ENCODE measurements around the gene TTF1.

The TTF1 gene

DNA sequence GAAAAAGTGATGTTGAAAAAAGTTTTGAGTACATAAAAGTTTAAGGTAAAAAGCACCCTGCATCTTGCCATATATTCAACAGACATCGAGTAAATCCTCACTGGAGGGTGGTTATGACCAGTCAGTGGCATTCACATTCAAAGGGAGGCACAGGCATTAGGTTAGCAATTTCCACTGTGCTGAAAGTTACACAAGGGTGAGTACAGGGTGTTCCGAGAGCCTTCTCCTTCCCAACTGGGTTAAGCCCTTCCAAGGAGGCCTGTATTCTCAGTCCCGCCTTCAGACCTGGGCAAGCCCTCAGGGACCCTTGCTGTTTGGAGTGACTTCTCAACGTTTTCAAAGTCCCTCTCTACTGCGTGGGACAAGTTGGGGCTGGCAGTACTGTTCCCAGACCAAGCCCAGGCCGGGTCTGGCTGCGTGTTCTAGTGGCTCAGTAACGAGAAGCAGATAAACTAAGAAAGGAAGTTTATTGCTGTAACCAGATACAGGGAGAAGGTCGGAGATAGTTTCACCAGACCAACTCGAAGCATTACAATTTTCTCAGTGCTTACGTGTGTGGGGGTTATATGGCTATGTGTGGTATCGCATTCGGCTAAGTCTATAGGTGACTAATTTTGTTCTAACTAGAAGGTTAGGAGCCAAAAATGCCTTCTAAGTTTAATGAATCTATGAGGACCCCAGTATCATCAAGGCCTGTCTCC lies 38.9 kb downstream of the TTF1 start:
- no peak overlapping the region for H3K27ac ChIP-seq (ENCODE audit: low read length)
- H3K4me1 ChIP-seq (ENCODE audit: control insufficient read depth, insufficient read depth, low read length): no peaks in the 10 kb centered on the region
- no peak overlapping the region for H3K9ac ChIP-seq (ENCODE audit: low read length in 2 of 2)
- H3K36me3 ChIP-seq (ENCODE audit: control insufficient read depth in 2 of 2, insufficient read depth in 2 of 2, low read length in 2 of 2): no peaks in the 10 kb centered on the region
- H3K27me3 ChIP-seq (ENCODE audit: control insufficient read depth in 1 of 2, insufficient read depth in 2 of 2, low read length in 2 of 2): no peaks in the 10 kb centered on the region
- no peak overlapping the region for H3K4me3 ChIP-seq (ENCODE audit: low read length in 2 of 2)
- H3K9me3 ChIP-seq (ENCODE audit: control insufficient read depth in 2 of 2, low read length in 2 of 2): no peaks in the 10 kb centered on the region

DNA sequence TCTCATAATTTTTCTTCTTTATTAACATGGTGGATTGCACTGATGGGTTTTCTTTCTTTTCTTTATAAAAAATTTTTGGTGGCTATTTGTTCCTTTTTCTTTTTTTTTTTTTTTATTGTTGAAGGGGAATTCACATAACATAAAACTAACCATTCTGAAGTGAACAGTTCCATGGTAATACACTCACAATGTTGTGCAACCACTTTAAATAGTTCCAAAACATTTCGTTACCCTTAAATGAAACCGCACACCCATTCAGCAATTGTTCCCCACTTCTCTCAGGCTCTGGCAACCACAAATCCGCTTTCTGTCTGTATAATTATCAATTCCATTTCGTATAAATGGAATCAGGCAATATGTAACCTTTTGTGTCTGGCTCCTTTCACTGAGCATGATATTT lies 40.2 kb downstream of the TTF1 start:
- Histone ChIP-seq H3K9ac (ENCODE audit: low read length in 2 of 2) (no peak overlapping the region), H3K4me1 (ENCODE audit: control insufficient read depth, insufficient read depth, low read length) (no peaks in the 10 kb centered on the region), H3K27me3 (ENCODE audit: control insufficient read depth in 1 of 2, insufficient read depth in 2 of 2, low read length in 2 of 2) (no peaks in the 10 kb centered on the region), H3K36me3 (ENCODE audit: control insufficient read depth in 2 of 2, insufficient read depth in 2 of 2, low read length in 2 of 2) (no peaks in the 10 kb centered on the region), H3K27ac (ENCODE audit: low read length) (no peak overlapping the region), H3K4me3 (ENCODE audit: low read length in 2 of 2) (no peak overlapping the region), H3K9me3 (ENCODE audit: control insufficient read depth in 2 of 2, low read length in 2 of 2) (no peaks in the 10 kb centered on the region)

DNA sequence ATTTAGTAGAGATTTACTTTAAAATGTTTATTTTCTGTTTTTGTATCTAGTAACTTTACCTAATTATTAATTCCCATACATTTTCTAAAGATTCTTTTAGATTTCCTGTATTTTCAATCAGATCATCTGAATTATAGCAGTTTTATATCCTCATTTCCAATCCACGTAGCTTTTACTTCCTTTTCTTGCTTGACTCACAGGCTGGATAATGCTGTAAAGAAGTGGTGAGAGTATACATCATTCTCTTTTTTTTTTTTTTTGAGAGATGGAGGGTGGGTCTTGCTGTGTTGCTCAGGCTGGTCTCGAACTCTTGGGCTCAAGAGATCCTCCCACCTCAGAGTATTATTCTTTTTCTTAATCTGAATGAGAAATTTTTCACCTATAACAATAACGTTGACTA lies 40.7 kb downstream of the TTF1 start:
- Histone ChIP-seq H3K27me3 (ENCODE audit: control insufficient read depth in 1 of 2, insufficient read depth in 2 of 2, low read length in 2 of 2) (no peaks in the 10 kb centered on the region), H3K9me3 (ENCODE audit: control insufficient read depth in 2 of 2, low read length in 2 of 2) (no peaks in the 10 kb centered on the region), H3K9ac (ENCODE audit: low read length in 2 of 2) (no peak overlapping the region), H3K27ac (ENCODE audit: low read length) (no peak overlapping the region), H3K36me3 (ENCODE audit: control insufficient read depth in 2 of 2, insufficient read depth in 2 of 2, low read length in 2 of 2) (no peaks in the 10 kb centered on the region), H3K4me3 (ENCODE audit: low read length in 2 of 2) (no peak overlapping the region), H3K4me1 (ENCODE audit: control insufficient read depth, insufficient read depth, low read length) (no peaks in the 10 kb centered on the region)

DNA sequence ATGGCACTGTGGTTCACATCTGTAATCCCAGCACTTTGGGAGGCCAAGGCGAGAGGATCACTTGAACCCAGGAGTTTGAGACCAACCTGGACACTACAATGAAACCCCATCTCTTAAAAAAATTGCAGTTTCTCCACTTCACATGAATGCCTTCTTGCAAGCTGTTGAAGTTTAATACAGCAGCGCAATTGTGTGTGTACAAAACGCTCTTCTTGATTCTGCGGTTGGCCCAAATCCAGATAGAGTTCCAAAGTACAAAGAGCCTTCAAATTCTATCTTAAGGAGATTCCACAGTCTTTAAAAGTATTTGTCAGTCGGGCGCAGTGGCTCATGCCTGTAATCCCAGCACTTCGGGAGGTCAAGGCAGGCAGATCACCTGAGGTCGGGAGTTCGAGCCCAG lies 42.6 kb downstream of the TTF1 start:
- H3K36me3 ChIP-seq (ENCODE audit: control insufficient read depth in 2 of 2, insufficient read depth in 2 of 2, low read length in 2 of 2): no peaks in the 10 kb centered on the region
- no peak overlapping the region for H3K27ac ChIP-seq (ENCODE audit: low read length)
- no peak overlapping the region for H3K4me3 ChIP-seq (ENCODE audit: low read length in 2 of 2)
- H3K4me1 ChIP-seq (ENCODE audit: control insufficient read depth, insufficient read depth, low read length): no peaks in the 10 kb centered on the region
- no peaks in the 10 kb centered on the region for H3K27me3 ChIP-seq (ENCODE audit: control insufficient read depth in 1 of 2, insufficient read depth in 2 of 2, low read length in 2 of 2)
- H3K9ac ChIP-seq (ENCODE audit: low read length in 2 of 2): no peak overlapping the region
- H3K9me3 ChIP-seq (ENCODE audit: control insufficient read depth in 2 of 2, low read length in 2 of 2): no peaks in the 10 kb centered on the region

GRCh38 chr9:132357764-132358163 lies 48.9 kb downstream of the TTF1 start:
- H3K4me1 ChIP-seq (ENCODE audit: control insufficient read depth, insufficient read depth, low read length): peaks cover 17% of the 10 kb centered on the region
- no peaks in the 10 kb centered on the region for H3K27me3 ChIP-seq (ENCODE audit: control insufficient read depth in 1 of 2, insufficient read depth in 2 of 2, low read length in 2 of 2)
- no peaks in the 10 kb centered on the region for H3K9me3 ChIP-seq (ENCODE audit: control insufficient read depth in 2 of 2, low read length in 2 of 2)
- H3K27ac ChIP-seq (ENCODE audit: low read length): no peak overlapping the region
- H3K4me3 ChIP-seq (ENCODE audit: low read length in 2 of 2): no peak overlapping the region
- no peak overlapping the region for H3K9ac ChIP-seq (ENCODE audit: low read length in 2 of 2)
- peaks cover 4 to 5% of the 10 kb centered on the region in 2 donors for H3K36me3 ChIP-seq (ENCODE audit: control insufficient read depth in 2 of 2, insufficient read depth in 2 of 2, low read length in 2 of 2)

DNA sequence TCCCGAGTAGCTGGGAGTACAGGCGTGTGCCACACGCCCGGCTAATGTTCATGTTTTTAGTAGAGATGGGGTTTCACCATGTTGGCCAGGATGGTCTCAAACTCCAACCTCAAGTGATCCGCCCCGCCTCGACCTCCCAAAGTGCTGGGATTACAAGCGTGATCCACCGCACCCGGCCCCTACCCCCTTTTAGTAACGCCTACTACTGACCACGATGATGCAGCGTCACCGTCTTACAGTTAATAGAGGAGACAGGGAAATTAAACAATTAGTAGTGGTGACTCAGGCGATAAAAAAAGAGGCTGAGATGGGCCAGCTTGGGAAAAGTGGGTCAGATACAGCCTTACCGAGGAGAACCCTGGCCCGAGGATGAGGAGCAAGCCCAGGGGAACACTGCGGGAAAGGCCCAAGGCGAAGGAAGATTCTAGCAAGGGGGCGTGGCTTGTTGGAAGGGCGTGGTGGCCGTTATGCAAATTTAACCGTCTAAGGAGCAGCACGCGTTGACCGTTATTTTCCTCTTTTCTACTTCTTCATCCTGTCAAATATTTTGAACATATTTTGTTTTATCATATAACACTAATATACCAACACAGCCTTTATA lies 50.2 kb downstream of the TTF1 start:
- Histone ChIP-seq H3K27me3 (ENCODE audit: control insufficient read depth in 1 of 2, insufficient read depth in 2 of 2, low read length in 2 of 2) (no peaks in the 10 kb centered on the region), H3K36me3 (ENCODE audit: control insufficient read depth in 2 of 2, insufficient read depth in 2 of 2, low read length in 2 of 2) (peaks cover 11 to 13% of the 10 kb centered on the region in 2 donors), H3K27ac (ENCODE audit: low read length) (no peak overlapping the region), H3K9ac (ENCODE audit: low read length in 2 of 2) (no peak overlapping the region), H3K4me3 (ENCODE audit: low read length in 2 of 2) (no peak overlapping the region), H3K4me1 (ENCODE audit: control insufficient read depth, insufficient read depth, low read length) (peaks cover 20% of the 10 kb centered on the region), H3K9me3 (ENCODE audit: control insufficient read depth in 2 of 2, low read length in 2 of 2) (no peaks in the 10 kb centered on the region)

GRCh38 chr9:132354637-132355355 lies 51.8 kb downstream of the TTF1 start, which contains the start of gene SETX:
Gene SETX (minus strand): TSS chr9:132354986. CDS start chr9:132349428, 5,558 bp downstream.
- Histone ChIP-seq H3K9ac (ENCODE audit: low read length in 2 of 2) (peak within 1 kb of the TSS; percentile 91 to 93), H3K36me3 (ENCODE audit: control insufficient read depth in 2 of 2, insufficient read depth in 2 of 2, low read length in 2 of 2) (peaks cover 12 to 13% of the 10 kb centered on the region in 2 donors), H3K9me3 (ENCODE audit: control insufficient read depth in 2 of 2, low read length in 2 of 2) (no peaks in the 10 kb centered on the region), H3K27ac (ENCODE audit: low read length) (peak within 1 kb of the TSS; percentile 87), H3K4me3 (ENCODE audit: low read length in 2 of 2) (peak within 1 kb of the TSS; percentile 79 to 93), H3K27me3 (ENCODE audit: control insufficient read depth in 1 of 2, insufficient read depth in 2 of 2, low read length in 2 of 2) (no peaks in the 10 kb centered on the region), H3K4me1 (ENCODE audit: control insufficient read depth, insufficient read depth, low read length) (peaks cover 20% of the 10 kb centered on the region)

DNA sequence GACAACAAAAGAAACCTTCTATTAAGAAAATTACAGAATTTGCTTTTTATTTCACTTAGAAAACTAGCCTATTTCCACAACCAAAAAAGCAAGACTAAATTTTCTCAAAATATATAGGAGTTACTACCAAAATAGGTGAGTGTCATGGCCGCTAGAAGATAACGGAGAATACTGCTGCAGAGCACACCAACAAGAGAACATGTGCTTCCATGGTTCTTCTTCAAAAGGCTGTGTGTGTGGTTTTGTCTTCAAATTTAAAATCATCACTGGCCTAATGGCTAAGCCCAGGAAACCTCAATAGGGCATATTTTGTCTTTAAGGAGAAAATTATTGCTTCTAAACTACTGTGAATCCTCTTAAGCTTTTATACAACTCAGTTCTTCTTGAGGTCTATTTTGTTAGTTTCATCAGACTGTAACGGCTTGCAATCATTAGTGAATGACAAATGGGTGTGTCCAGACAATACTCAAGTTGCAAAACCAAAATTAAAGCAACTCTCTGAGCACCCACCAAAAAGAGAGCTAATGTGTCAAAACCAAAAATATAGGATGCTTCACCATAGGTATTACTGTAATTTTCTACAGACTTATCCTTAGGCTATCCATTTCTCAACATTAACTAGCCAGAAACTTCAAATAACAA lies 55.1 kb downstream of the TTF1 start:
- no peaks in the 10 kb centered on the region for H3K27me3 ChIP-seq (ENCODE audit: control insufficient read depth in 1 of 2, insufficient read depth in 2 of 2, low read length in 2 of 2)
- H3K27ac ChIP-seq (ENCODE audit: low read length): no peak overlapping the region
- peaks cover 20% of the 10 kb centered on the region for H3K4me1 ChIP-seq (ENCODE audit: control insufficient read depth, insufficient read depth, low read length)
- peaks cover 24 to 27% of the 10 kb centered on the region in 2 donors for H3K36me3 ChIP-seq (ENCODE audit: control insufficient read depth in 2 of 2, insufficient read depth in 2 of 2, low read length in 2 of 2)
- H3K4me3 ChIP-seq (ENCODE audit: low read length in 2 of 2): peak overlapping the region in 1 of 2 donors; percentile 14
- no peak overlapping the region for H3K9ac ChIP-seq (ENCODE audit: low read length in 2 of 2)
- no peaks in the 10 kb centered on the region for H3K9me3 ChIP-seq (ENCODE audit: control insufficient read depth in 2 of 2, low read length in 2 of 2)

DNA sequence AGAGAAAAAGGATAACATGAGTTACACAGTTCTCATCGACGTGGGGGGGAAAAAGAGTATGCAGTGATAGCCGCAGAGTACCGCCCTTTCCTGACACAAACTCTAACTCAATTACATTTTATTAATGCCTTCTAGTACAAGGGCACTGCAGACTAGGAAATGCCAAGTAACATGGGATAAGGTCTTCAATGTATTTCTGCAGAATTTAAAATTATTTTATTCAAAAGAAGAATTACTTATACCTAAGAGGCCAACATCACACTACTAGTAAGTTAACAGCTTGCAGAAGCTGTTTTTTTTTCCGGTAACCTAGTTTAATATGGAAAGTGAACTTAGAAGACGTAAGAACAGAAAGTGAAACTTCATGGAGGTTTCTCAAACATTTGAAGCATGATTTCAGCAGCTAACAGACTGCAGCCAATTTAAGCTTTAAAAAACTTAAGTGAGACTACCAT lies 55.8 kb downstream of the TTF1 start:
- H3K9me3 ChIP-seq (ENCODE audit: control insufficient read depth in 2 of 2, low read length in 2 of 2): no peaks in the 10 kb centered on the region
- H3K27me3 ChIP-seq (ENCODE audit: control insufficient read depth in 1 of 2, insufficient read depth in 2 of 2, low read length in 2 of 2): no peaks in the 10 kb centered on the region
- peaks cover 20% of the 10 kb centered on the region for H3K4me1 ChIP-seq (ENCODE audit: control insufficient read depth, insufficient read depth, low read length)
- H3K27ac ChIP-seq (ENCODE audit: low read length): no peak overlapping the region
- H3K36me3 ChIP-seq (ENCODE audit: control insufficient read depth in 2 of 2, insufficient read depth in 2 of 2, low read length in 2 of 2): peaks cover 30 to 33% of the 10 kb centered on the region in 2 donors
- no peak overlapping the region for H3K9ac ChIP-seq (ENCODE audit: low read length in 2 of 2)
- peak overlapping the region in 1 of 2 donors; percentile 14 for H3K4me3 ChIP-seq (ENCODE audit: low read length in 2 of 2)

DNA sequence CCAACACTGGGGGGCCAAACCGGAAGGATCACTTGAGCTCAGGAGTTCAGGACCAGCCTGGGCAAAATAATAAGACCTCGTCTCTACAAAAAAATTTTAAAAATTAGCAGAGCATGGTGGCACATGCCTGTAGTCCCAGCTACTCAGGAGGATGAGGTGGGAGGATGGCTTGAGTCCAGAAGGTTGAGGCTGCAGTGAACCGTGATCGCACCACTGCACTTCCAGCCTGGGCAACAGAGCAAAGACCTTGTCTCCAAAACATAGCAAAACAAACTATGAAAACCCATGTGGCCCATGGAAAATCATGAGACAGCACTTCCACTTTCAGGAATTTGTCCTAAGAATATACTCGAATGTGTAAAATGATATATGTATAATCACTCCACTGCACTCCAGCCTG lies 58.0 kb downstream of the TTF1 start:
- Histone ChIP-seq H3K36me3 (ENCODE audit: control insufficient read depth in 2 of 2, insufficient read depth in 2 of 2, low read length in 2 of 2) (peaks cover 46 to 52% of the 10 kb centered on the region in 2 donors), H3K27ac (ENCODE audit: low read length) (no peak overlapping the region), H3K4me3 (ENCODE audit: low read length in 2 of 2) (no peak overlapping the region), H3K4me1 (ENCODE audit: control insufficient read depth, insufficient read depth, low read length) (peaks cover 13% of the 10 kb centered on the region), H3K27me3 (ENCODE audit: control insufficient read depth in 1 of 2, insufficient read depth in 2 of 2, low read length in 2 of 2) (no peaks in the 10 kb centered on the region), H3K9me3 (ENCODE audit: control insufficient read depth in 2 of 2, low read length in 2 of 2) (no peaks in the 10 kb centered on the region), H3K9ac (ENCODE audit: low read length in 2 of 2) (no peak overlapping the region)

Data from stomach smooth muscle (tissue), 2 donors.